Activated CD4-positive, alpha-beta T cell treated with anti-CD3 and anti-CD28 coated beads, Interleukin-2, amount 10 ng/mL, durations not matched to agents 24 days and 14 days (primary cell): Measurements from ENCODE around the gene BARX1. TPM values are rescaled to one million over a fixed set of nuclear protein-coding genes. Genes with fewer than 3 reads are reported as not detected.
A peak's percentile ranks its signal among the peaks of the same experiment; 100 is the strongest.

Source experiments
- DNase-seq: peaks from one replicate; pipeline ENCODE4 v3.0.0; 2022
- H3K27ac Mint-ChIP-seq: one replicate; pipeline ENCODE4 v1.8.0; 2022; ENCODE audit warnings: mild to moderate bottlenecking, mixed read lengths
- H3K27me3 Mint-ChIP-seq: one replicate; pipeline ENCODE4 v1.8.0; 2022; ENCODE audit warnings: mixed read lengths
- H3K36me3 Mint-ChIP-seq: one replicate; pipeline ENCODE4 v1.8.0; 2022; ENCODE audit warnings: low read depth, mild to moderate bottlenecking, mixed read lengths
- H3K4me1 Mint-ChIP-seq: one replicate; pipeline ENCODE4 v1.8.0; 2021; ENCODE audit warnings: mixed read lengths
- H3K4me3 Mint-ChIP-seq: one replicate; pipeline ENCODE4 v1.8.0; 2022; ENCODE audit warnings: mild to moderate bottlenecking, moderate library complexity, mixed read lengths
- H3K9me3 Mint-ChIP-seq: one replicate; pipeline ENCODE4 v1.8.0; 2021; ENCODE audit warnings: mixed read lengths
- intact Hi-C: fragments of 100-400 bp; cut with micrococcal nuclease; formaldehyde crosslinking; loops from one replicate; pipeline ENCODE4 v1.15.1; 2023
- total RNA-seq: library from RNA; stranded (reverse); gene quantifications from 2 replicates; pipeline ENCODE4 v1.2.3, GENCODE V29; 2022

BARX1 gene
- total RNA-seq, 1 donor from 2014 or later: 0.61 TPM

- intact Hi-C loops: no loop called here
- DNase-seq: peak; percentile 64
- H3K4me1 Mint-ChIP-seq: peaks cover 25% of the 10 kb centered on the region
- peak overlapping the region; percentile 72 for H3K4me3 Mint-ChIP-seq
- H3K9me3 Mint-ChIP-seq: peaks cover 9% of the 10 kb centered on the region
- no peak overlapping the region for H3K27ac Mint-ChIP-seq
- peaks cover 13% of the 10 kb centered on the region for H3K36me3 Mint-ChIP-seq
- H3K27me3 Mint-ChIP-seq: peaks cover 73% of the 10 kb centered on the region
Observed at GRCh38 chr9:93951655-93952118, 3.5 kb downstream of the BARX1 start.

- no peak overlapping the region for H3K27ac Mint-ChIP-seq
- peak; percentile 74 for DNase-seq
- peak overlapping the region; percentile 72 for H3K4me3 Mint-ChIP-seq
- intact Hi-C loops: no loop called here
- peaks cover 74% of the 10 kb centered on the region for H3K27me3 Mint-ChIP-seq
- peaks cover 9% of the 10 kb centered on the region for H3K9me3 Mint-ChIP-seq
- peaks cover 29% of the 10 kb centered on the region for H3K4me1 Mint-ChIP-seq
- H3K36me3 Mint-ChIP-seq: peaks cover 13% of the 10 kb centered on the region
Observed at GRCh38 chr9:93950619-93951601, 4.2 kb downstream of the BARX1 start.

GRCh38 chr9:93949694-93950449, 5.3 kb downstream of the BARX1 start:
- intact Hi-C loops: loop anchor here (2.0 kb wide), 1 partner anchor 13 kb away; no protein-coding TSS in a partner anchor
- H3K4me1 Mint-ChIP-seq: peaks cover 29% of the 10 kb centered on the region
- H3K9me3 Mint-ChIP-seq: peaks cover 9% of the 10 kb centered on the region
- no peak overlapping the region for H3K27ac Mint-ChIP-seq
- no peak for DNase-seq
- peaks cover 13% of the 10 kb centered on the region for H3K36me3 Mint-ChIP-seq
- peaks cover 78% of the 10 kb centered on the region for H3K27me3 Mint-ChIP-seq
- H3K4me3 Mint-ChIP-seq: no peak overlapping the region

GRCh38 chr9:93949073-93949693, 6.0 kb downstream of the BARX1 start:
- H3K27ac Mint-ChIP-seq: no peak overlapping the region
- intact Hi-C loops: loop anchor here (2.0 kb wide), 1 partner anchor 14 kb away; no protein-coding TSS in a partner anchor
- peaks cover 9% of the 10 kb centered on the region for H3K9me3 Mint-ChIP-seq
- H3K4me3 Mint-ChIP-seq: no peak overlapping the region
- peaks cover 29% of the 10 kb centered on the region for H3K4me1 Mint-ChIP-seq
- H3K27me3 Mint-ChIP-seq: peaks cover 83% of the 10 kb centered on the region
- peaks cover 13% of the 10 kb centered on the region for H3K36me3 Mint-ChIP-seq
- no peak for DNase-seq

GRCh38 chr9:93948441-93949072, 6.6 kb downstream of the BARX1 start:
- intact Hi-C loops: loop anchor here (2.0 kb wide), 1 partner anchor 14 kb away; no protein-coding TSS in a partner anchor
- Mint-ChIP-seq H3K4me1 (peaks cover 25% of the 10 kb centered on the region), H3K27ac (no peak overlapping the region), H3K9me3 (peaks cover 8% of the 10 kb centered on the region), H3K36me3 (peaks cover 9% of the 10 kb centered on the region), H3K4me3 (no peak overlapping the region), H3K27me3 (peaks cover 84% of the 10 kb centered on the region)
- DNase-seq: no peak

GRCh38 chr9:93947409-93948070, 7.6 kb downstream of the BARX1 start:
- H3K27ac Mint-ChIP-seq: no peak overlapping the region
- H3K4me3 Mint-ChIP-seq: no peak overlapping the region
- peaks cover 87% of the 10 kb centered on the region for H3K27me3 Mint-ChIP-seq
- H3K4me1 Mint-ChIP-seq: peaks cover 21% of the 10 kb centered on the region
- H3K36me3 Mint-ChIP-seq: peaks cover 5% of the 10 kb centered on the region
- intact Hi-C loops: loop anchor here (2.0 kb wide), 1 partner anchor 15 kb away; no protein-coding TSS in a partner anchor
- DNase-seq: no peak
- peaks cover 5% of the 10 kb centered on the region for H3K9me3 Mint-ChIP-seq

GRCh38 chr9:93946338-93946712, 8.8 kb downstream of the BARX1 start:
- intact Hi-C loops: no loop called here
- H3K36me3 Mint-ChIP-seq: peaks cover 5% of the 10 kb centered on the region
- DNase-seq: no peak
- H3K4me1 Mint-ChIP-seq: peaks cover 21% of the 10 kb centered on the region
- no peak overlapping the region for H3K27ac Mint-ChIP-seq
- H3K4me3 Mint-ChIP-seq: peak overlapping the region; percentile 1
- H3K27me3 Mint-ChIP-seq: peaks cover 92% of the 10 kb centered on the region
- peaks cover 5% of the 10 kb centered on the region for H3K9me3 Mint-ChIP-seq

- no peak for DNase-seq
- Mint-ChIP-seq H3K9me3 (peaks cover 4% of the 10 kb centered on the region), H3K36me3 (peaks cover 5% of the 10 kb centered on the region), H3K27me3 (peaks cover 89% of the 10 kb centered on the region), H3K4me1 (peaks cover 16% of the 10 kb centered on the region), H3K4me3 (peak overlapping the region; percentile 62), H3K27ac (no peak overlapping the region)
- intact Hi-C loops: no loop called here
Observed at GRCh38 chr9:93945400-93946337, 9.5 kb downstream of the BARX1 start.

- Mint-ChIP-seq H3K4me3 (no peak overlapping the region), H3K4me1 (peaks cover 9% of the 10 kb centered on the region), H3K9me3 (no peaks in the 10 kb centered on the region), H3K36me3 (no peaks in the 10 kb centered on the region), H3K27me3 (peaks cover 75% of the 10 kb centered on the region), H3K27ac (no peak overlapping the region)
- DNase-seq: no peak
- intact Hi-C loops: no loop called here
Observed at GRCh38 chr9:93944011-93944410, 11.1 kb downstream of the BARX1 start.

- intact Hi-C loops: no loop called here
- Mint-ChIP-seq H3K4me1 (peaks cover 9% of the 10 kb centered on the region), H3K27me3 (peaks cover 58% of the 10 kb centered on the region), H3K27ac (no peak overlapping the region), H3K36me3 (no peaks in the 10 kb centered on the region), H3K9me3 (no peaks in the 10 kb centered on the region), H3K4me3 (no peak overlapping the region)
- no peak for DNase-seq
Observed at GRCh38 chr9:93942161-93942560, 13.0 kb downstream of the BARX1 start.

- Mint-ChIP-seq H3K9me3 (no peaks in the 10 kb centered on the region), H3K36me3 (no peaks in the 10 kb centered on the region), H3K4me1 (peaks cover 9% of the 10 kb centered on the region), H3K4me3 (no peak overlapping the region), H3K27ac (no peak overlapping the region), H3K27me3 (peaks cover 53% of the 10 kb centered on the region)
- no peak for DNase-seq
- intact Hi-C loops: no loop called here
Observed at GRCh38 chr9:93941493-93941892, 13.7 kb downstream of the BARX1 start.

- DNase-seq: no peak
- no peaks in the 10 kb centered on the region for H3K9me3 Mint-ChIP-seq
- H3K27ac Mint-ChIP-seq: no peak overlapping the region
- H3K36me3 Mint-ChIP-seq: no peaks in the 10 kb centered on the region
- H3K4me3 Mint-ChIP-seq: no peak overlapping the region
- H3K27me3 Mint-ChIP-seq: peaks cover 50% of the 10 kb centered on the region
- intact Hi-C loops: no loop called here
- peaks cover 4% of the 10 kb centered on the region for H3K4me1 Mint-ChIP-seq
Observed at GRCh38 chr9:93940951-93941350, 14.2 kb downstream of the BARX1 start.
